ENCODE data around the gene CCND1. TPM values are rescaled to one million over a fixed set of nuclear protein-coding genes. Genes with fewer than 3 reads are reported as not detected.
"Not testable (repeated sequence)": the region's sequence is repeated elsewhere in the genome, so short reads cannot be mapped to it uniquely, and the experiment has no call there.

Gene CCND1
- total RNA-seq, 2 experiments from 2014 or later = 0.21 to 0.42 TPM

GRCh38 chr11:69674886-69675714 lies 34.1 kb downstream of the CCND1 start, which contains the start of gene LTO1:
TSS of gene LTO1 (minus strand) at chr11:69675353. CDS start at chr11:69675239, 114 bp downstream.
- Mint-ChIP-seq H3K27ac (peak within 1 kb of the TSS; percentile 93), H3K27me3 (peaks cover 9% of the 10 kb centered on the region), H3K4me3 (peak within 1 kb of the TSS; percentile 97), H3K9me3 (no peaks in the 10 kb centered on the region), H3K36me3 (ENCODE audit: low read depth) (peaks cover 10% of the 10 kb centered on the region), H3K4me1 (peaks cover 23% of the 10 kb centered on the region)
- peak; percentile 94 for DNase-seq
- POLR2A ChIA-PET = no interaction called here
- CTCF ChIA-PET = interaction anchor here (0.5 to 1.2 kb wide), 3 partner anchors 10 to 1555 kb away, joined by 3 read pairs; no protein-coding TSS in a partner anchor

DNA sequence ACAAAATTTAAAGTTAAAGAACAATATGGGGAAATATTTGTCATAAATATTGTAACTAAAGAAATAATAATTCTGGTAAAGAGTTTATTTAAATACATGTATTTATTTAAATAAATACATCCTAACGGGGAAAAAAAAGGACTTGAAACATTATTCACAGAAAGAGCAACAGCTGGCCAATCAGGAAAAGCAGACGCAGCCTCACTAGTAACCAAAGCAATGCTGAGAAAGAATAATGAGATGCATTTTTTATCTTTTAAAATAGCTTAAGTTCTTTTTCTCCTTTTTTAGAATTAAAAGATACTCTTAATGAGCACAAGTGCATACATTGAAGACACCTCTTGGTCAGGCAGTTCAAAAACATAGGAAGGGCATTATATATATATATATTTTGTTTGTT lies 36.8 kb downstream of the CCND1 start:
- no peak for DNase-seq
- Mint-ChIP-seq H3K27me3 (peaks cover 11% of the 10 kb centered on the region), H3K36me3 (ENCODE audit: low read depth) (peaks cover 4% of the 10 kb centered on the region), H3K4me3 (no peak overlapping the region), H3K9me3 (no peaks in the 10 kb centered on the region), H3K27ac (no peak overlapping the region), H3K4me1 (peaks cover 17% of the 10 kb centered on the region)
- CTCF ChIA-PET = interaction anchor here (0.6 kb wide), 1 partner anchor 859 kb away, joined by 4 read pairs; no protein-coding TSS in a partner anchor
- POLR2A ChIA-PET = interaction anchor here (0.6 kb wide), 1 partner anchor 35 kb away, joined by 3 read pairs; no protein-coding TSS in a partner anchor

DNA sequence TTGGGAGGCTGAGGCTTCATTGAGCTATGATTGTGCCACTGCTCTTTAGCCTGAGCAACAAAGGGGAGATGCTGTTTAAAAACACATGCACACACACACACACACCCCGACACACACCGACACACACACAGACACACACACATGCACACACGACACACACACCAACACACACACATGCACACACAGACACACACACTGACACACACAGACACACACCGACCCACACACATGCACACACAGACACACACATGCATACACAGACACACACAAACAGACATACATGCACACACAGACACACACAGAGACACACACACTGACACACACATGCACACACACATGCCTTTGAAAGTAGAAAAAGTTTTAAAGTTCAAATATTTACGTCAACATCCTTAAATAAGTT lies 39.7 kb downstream of the CCND1 start:
- Mint-ChIP-seq H3K4me3 (no peak overlapping the region), H3K27ac (no peak overlapping the region), H3K36me3 (ENCODE audit: low read depth) (no peaks in the 10 kb centered on the region), H3K9me3 (no peaks in the 10 kb centered on the region), H3K27me3 (peaks cover 11% of the 10 kb centered on the region), H3K4me1 (peaks cover 2% of the 10 kb centered on the region)
- ChIA-PET POLR2A (no interaction called here), CTCF (no interaction called here)
- DNase-seq = no peak

DNA sequence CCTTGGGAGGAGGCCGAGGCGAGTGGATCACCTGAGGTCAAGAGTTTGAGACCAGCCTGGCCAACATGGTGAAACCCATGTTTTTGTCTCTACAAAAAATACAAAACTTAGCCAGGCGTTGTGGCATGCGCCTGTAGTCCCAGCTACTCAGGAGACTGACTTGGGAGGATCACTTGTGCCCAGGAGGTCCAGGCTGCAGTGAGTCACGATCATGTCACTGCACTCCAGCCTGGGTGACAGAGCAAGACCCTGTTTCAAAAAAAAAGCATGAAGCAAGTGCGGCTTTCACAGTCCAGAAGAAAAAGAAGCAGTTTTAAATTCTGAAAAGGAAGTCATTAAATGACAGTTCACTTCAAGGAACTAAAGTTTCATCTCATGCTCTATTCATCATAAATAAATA lies 41.3 kb downstream of the CCND1 start:
- CTCF ChIA-PET = no interaction called here
- no peak overlapping the region for H3K4me3 Mint-ChIP-seq
- H3K4me1 Mint-ChIP-seq = peaks cover 4% of the 10 kb centered on the region
- no peaks in the 10 kb centered on the region for H3K36me3 Mint-ChIP-seq (ENCODE audit: low read depth)
- POLR2A ChIA-PET = no interaction called here
- H3K27ac Mint-ChIP-seq = no peak overlapping the region
- DNase-seq = no peak
- H3K27me3 Mint-ChIP-seq = peaks cover 10% of the 10 kb centered on the region
- H3K9me3 Mint-ChIP-seq = no peaks in the 10 kb centered on the region

DNA sequence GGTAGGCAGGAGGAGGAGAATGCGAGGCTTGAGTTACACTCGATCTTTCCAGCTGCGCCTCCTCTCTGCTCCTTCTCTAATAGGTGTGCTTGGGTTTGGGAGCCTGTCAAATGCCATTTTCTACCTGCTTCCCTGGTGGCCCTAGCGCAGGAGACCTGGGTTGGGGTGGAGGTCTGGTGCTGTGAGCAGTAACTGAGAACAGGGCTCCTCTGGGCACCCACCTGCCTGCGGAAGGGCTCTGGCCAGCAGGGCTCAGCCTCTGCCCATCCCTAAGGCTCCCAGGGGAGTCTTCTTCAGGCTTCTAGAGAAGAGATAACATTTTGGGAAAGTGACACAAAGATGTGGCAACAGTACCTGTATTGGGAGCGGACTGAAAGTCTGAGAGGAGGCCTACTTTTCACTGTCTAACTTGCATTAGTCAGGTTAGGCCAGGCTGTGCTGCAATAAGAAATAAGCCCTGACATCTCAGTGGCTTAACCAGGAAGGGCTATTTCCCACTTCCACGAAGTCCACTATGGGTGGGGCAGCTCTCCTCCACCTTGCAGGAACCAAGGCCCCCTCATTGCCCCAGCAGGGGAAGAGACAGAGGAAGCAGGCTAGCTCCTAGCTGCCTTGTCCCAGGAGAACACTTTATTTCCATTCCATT lies 41.8 kb downstream of the CCND1 start:
- H3K4me1 Mint-ChIP-seq = peaks cover 4% of the 10 kb centered on the region
- ChIA-PET CTCF (no interaction called here), POLR2A (no interaction called here)
- DNase-seq = no peak
- no peak overlapping the region for H3K4me3 Mint-ChIP-seq
- H3K36me3 Mint-ChIP-seq (ENCODE audit: low read depth) = no peaks in the 10 kb centered on the region
- H3K9me3 Mint-ChIP-seq = no peaks in the 10 kb centered on the region
- H3K27ac Mint-ChIP-seq = no peak overlapping the region
- H3K27me3 Mint-ChIP-seq = peaks cover 10% of the 10 kb centered on the region

GRCh38 chr11:69683764-69684333 lies 42.9 kb downstream of the CCND1 start:
- ChIA-PET POLR2A (no interaction called here), CTCF (interaction anchor here (0.8 to 1.2 kb wide), 3 partner anchors 19 to 89 kb away, joined by 3 to 5 read pairs (median 3); no protein-coding TSS in a partner anchor)
- no peak overlapping the region for H3K27ac Mint-ChIP-seq
- peaks cover 11% of the 10 kb centered on the region for H3K27me3 Mint-ChIP-seq
- no peaks in the 10 kb centered on the region for H3K36me3 Mint-ChIP-seq (ENCODE audit: low read depth)
- DNase-seq = no peak
- H3K4me1 Mint-ChIP-seq = peaks cover 7% of the 10 kb centered on the region
- H3K9me3 Mint-ChIP-seq = no peaks in the 10 kb centered on the region
- no peak overlapping the region for H3K4me3 Mint-ChIP-seq

DNA sequence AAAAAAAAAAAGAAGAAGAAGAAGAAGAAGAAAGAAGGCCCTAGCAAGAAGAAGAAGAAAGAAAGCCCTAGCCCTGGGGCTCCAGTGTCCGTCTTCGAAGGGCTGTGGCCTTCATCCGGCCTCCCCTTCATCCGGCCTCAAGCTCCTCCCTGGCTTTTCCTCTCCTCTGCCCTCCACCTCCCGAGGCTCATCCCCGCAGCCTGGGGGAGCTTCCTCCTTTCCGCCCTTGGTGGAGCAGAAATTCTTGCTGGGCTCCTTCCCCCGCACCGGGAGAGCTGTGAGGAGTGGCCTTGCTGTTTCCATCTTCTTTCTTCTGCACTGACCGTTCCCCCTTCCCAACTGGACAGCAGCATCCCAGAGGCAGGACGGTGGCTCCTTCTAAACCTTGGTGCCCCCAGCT lies 43.7 kb downstream of the CCND1 start:
- Mint-ChIP-seq H3K4me3 (no peak overlapping the region), H3K4me1 (peaks cover 7% of the 10 kb centered on the region), H3K27ac (no peak overlapping the region), H3K9me3 (no peaks in the 10 kb centered on the region), H3K27me3 (peaks cover 12% of the 10 kb centered on the region), H3K36me3 (ENCODE audit: low read depth) (no peaks in the 10 kb centered on the region)
- ChIA-PET CTCF (interaction anchor here (1.2 kb wide), 1 partner anchor 20 kb away, joined by 3 read pairs; no protein-coding TSS in a partner anchor), POLR2A (no interaction called here)
- no peak for DNase-seq

GRCh38 chr11:69685348-69685747 lies 44.4 kb downstream of the CCND1 start:
- H3K27ac Mint-ChIP-seq = no peak overlapping the region
- POLR2A ChIA-PET = no interaction called here
- CTCF ChIA-PET = no interaction called here
- peaks cover 12% of the 10 kb centered on the region for H3K27me3 Mint-ChIP-seq
- H3K36me3 Mint-ChIP-seq (ENCODE audit: low read depth) = no peaks in the 10 kb centered on the region
- H3K9me3 Mint-ChIP-seq = no peaks in the 10 kb centered on the region
- peak overlapping the region; percentile 42 for H3K4me3 Mint-ChIP-seq
- DNase-seq = no peak
- peaks cover 7% of the 10 kb centered on the region for H3K4me1 Mint-ChIP-seq

DNA sequence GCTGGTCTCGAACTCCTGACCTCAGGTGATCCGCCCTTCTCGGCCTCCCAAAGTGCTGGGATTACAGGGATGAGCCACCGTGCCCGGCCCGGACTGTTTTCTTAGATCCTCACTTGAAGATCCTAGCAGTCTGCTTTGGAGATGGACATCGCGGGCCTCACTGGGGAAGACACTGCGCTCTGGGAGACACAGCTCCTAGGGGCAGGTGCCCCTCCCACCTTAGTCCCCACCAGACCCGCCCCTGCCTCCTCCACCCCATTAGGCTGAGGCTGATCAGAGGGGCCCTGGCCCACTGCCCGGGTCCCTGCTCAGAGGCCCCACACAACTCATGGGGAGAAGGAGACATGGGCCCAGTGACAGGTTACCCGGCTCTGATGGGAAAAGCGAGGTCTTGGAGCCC lies 45.5 kb downstream of the CCND1 start:
- no peak for DNase-seq
- Mint-ChIP-seq H3K9me3 (no peaks in the 10 kb centered on the region), H3K4me3 (no peak overlapping the region), H3K36me3 (ENCODE audit: low read depth) (no peaks in the 10 kb centered on the region), H3K27ac (no peak overlapping the region), H3K27me3 (peaks cover 13% of the 10 kb centered on the region), H3K4me1 (peaks cover 7% of the 10 kb centered on the region)
- POLR2A ChIA-PET = no interaction called here
- CTCF ChIA-PET = no interaction called here

GRCh38 chr11:69686856-69687255 lies 45.9 kb downstream of the CCND1 start:
- Mint-ChIP-seq H3K27ac (no peak overlapping the region), H3K4me1 (peaks cover 7% of the 10 kb centered on the region), H3K4me3 (no peak overlapping the region), H3K9me3 (no peaks in the 10 kb centered on the region), H3K27me3 (peaks cover 15% of the 10 kb centered on the region), H3K36me3 (ENCODE audit: low read depth) (no peaks in the 10 kb centered on the region)
- CTCF ChIA-PET = no interaction called here
- no peak for DNase-seq
- POLR2A ChIA-PET = no interaction called here

DNA sequence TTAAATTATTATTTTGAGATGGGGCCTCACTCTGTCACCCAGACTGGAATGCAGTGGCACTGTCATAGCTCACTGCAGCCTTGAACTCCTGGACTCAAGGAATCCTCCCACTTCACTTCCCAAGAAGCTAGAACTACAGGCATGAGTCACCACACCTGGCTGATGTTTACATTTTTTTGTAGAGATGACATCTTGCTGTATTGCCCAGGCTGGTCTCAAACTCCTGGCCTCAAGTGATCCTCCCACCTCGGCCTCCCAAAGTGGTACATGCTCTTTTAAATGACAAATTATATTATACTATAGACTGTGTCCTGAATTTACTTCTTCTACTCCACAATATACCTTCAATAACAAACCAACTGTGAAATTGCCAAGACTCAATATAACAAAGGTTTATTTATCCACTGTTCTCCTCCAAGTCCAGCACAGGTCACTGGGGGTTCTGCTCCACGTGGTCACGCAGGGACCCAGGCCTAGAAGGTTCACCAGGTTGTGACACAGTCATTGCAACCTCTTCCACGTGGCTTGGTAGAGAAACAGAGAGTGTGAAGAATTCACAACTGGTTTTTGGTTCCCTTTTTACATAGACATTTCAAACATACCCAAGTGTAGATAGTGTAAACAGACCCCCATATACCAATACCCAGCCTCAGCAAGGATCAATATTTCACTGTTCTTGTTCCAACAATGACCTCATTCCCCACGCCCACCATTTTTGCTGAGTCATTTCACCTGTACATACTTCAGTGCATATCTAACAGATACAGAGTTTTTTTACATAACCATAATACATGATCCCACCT lies 47.2 kb downstream of the CCND1 start:
- H3K4me3 Mint-ChIP-seq; H3K4me1 Mint-ChIP-seq; H3K27ac Mint-ChIP-seq; H3K9me3 Mint-ChIP-seq; DNase-seq; CTCF ChIA-PET; H3K36me3 Mint-ChIP-seq (ENCODE audit: low read depth); POLR2A ChIA-PET: not testable (repeated sequence)
- peaks cover 22% of the 10 kb centered on the region for H3K27me3 Mint-ChIP-seq

DNA sequence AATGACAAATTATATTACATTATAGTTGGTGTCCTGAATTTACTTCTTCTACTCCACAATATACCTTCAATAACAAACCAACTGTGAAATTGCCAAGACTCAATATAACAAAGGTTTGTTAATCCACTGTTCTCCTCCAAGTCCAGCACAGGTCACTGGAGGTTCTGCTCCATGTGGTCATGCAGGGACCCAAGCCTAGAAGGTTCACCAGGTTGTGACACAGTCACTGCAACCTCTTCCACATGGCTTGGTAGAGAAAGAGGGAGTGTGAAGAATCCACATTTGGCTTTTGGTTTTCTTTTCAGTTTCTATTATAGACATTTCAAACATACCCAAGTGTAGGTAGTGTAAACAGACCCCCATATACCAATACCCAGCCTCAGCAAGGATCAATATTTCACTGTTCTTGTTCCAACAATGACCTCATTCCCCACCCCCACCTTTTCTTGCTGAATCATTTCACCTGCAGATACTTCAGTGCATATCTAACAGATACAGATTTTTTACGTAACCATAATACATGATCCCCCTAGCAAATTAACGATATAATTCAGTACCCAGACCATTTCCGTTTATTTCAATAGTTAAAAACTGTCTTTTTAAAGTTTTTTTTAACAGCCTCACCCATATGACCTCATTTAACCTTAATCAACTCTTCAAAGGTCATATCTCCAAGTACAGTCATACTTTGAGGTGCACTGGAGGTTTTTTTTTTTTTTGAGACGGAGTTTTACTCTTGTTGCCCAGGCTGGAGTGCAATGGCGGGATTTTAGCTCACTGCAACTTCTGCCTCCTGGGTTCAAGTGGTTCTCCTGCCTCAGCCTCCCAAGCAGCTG lies 48.7 kb downstream of the CCND1 start:
- H3K27me3 Mint-ChIP-seq = peaks cover 24% of the 10 kb centered on the region
- H3K36me3 Mint-ChIP-seq (ENCODE audit: low read depth) = no peaks in the 10 kb centered on the region
- H3K27ac Mint-ChIP-seq = no peak overlapping the region
- no peak for DNase-seq
- POLR2A ChIA-PET = no interaction called here
- H3K4me3 Mint-ChIP-seq = no peak overlapping the region
- CTCF ChIA-PET = no interaction called here
- H3K9me3 Mint-ChIP-seq = no peaks in the 10 kb centered on the region
- H3K4me1 Mint-ChIP-seq = peaks cover 7% of the 10 kb centered on the region

Data from activated CD4-positive, alpha-beta T cell treated with anti-CD3 and anti-CD28 coated beads, Interleukin-2, amount 10 ng/mL, durations not matched to agents 7 days and 5 days (primary cell).